Activated CD4-positive, alpha-beta T cell treated with anti-CD3 and anti-CD28 coated beads, Interleukin-2, amount 50 U/mL, for 16 hours (primary cell): ENCODE measurements around the gene HSD11B2.

Source experiments
- DNase-seq: peaks from one replicate; pipeline ENCODE4 v3.0.0-alpha.2; 2020

Gene HSD11B2

GRCh38 chr16:67456391-67457081 lies 25.6 kb downstream of the HSD11B2 start:
- no peak for DNase-seq

GRCh38 chr16:67457611-67458010 lies 26.7 kb downstream of the HSD11B2 start:
- DNase-seq, result no peak

- no peak for DNase-seq
Measured at GRCh38 chr16:67458121-67458641, 27.3 kb downstream of the HSD11B2 start.

- DNase-seq, result no peak
Measured at GRCh38 chr16:67459066-67459860, 28.3 kb downstream of the HSD11B2 start.

GRCh38 chr16:67459861-67460150 lies 28.9 kb downstream of the HSD11B2 start:
- no peak for DNase-seq

- DNase-seq, result no peak
Measured at GRCh38 chr16:67460168-67460567, 29.2 kb downstream of the HSD11B2 start.

GRCh38 chr16:67460961-67461360 lies 30.0 kb downstream of the HSD11B2 start:
- DNase-seq, result no peak

- DNase-seq, result no peak
Measured at GRCh38 chr16:67461600-67462278, 30.8 kb downstream of the HSD11B2 start.

- DNase-seq, result no peak
Measured at GRCh38 chr16:67462279-67462655, 31.3 kb downstream of the HSD11B2 start.

GRCh38 chr16:67463059-67463458 lies 32.1 kb downstream of the HSD11B2 start:
- DNase-seq, result no peak

- no peak for DNase-seq
Measured at GRCh38 chr16:67463691-67464090, 32.8 kb downstream of the HSD11B2 start.

GRCh38 chr16:67464565-67464964 lies 33.6 kb downstream of the HSD11B2 start:
- no peak for DNase-seq

- no peak for DNase-seq
Measured at GRCh38 chr16:67466581-67466980, 35.7 kb downstream of the HSD11B2 start.

GRCh38 chr16:67468731-67469130 lies 37.8 kb downstream of the HSD11B2 start:
- peak; percentile 29 for DNase-seq

- DNase-seq, result no peak
Measured at GRCh38 chr16:67470359-67470758, 39.4 kb downstream of the HSD11B2 start.

GRCh38 chr16:67471758-67472384 lies 41.0 kb downstream of the HSD11B2 start:
- DNase-seq, result no peak

GRCh38 chr16:67474551-67475455 lies 43.9 kb downstream of the HSD11B2 start:
- DNase-seq, result no peak

- DNase-seq, result no peak
Measured at GRCh38 chr16:67477960-67478554, 47.1 kb downstream of the HSD11B2 start.

- DNase-seq, result peak; percentile 99
Measured at GRCh38 chr16:67480833-67481560, 50.1 kb downstream of the HSD11B2 start, which contains the start of gene ATP6V0D1. TSS of gene ATP6V0D1 (minus strand) at chr16:67481157. CDS start at chr16:67481086, 71 bp downstream.

- DNase-seq, result peak; percentile 64
Measured at GRCh38 chr16:67481561-67482232, 50.8 kb downstream of the HSD11B2 start.
